Measurements from ENCODE around the gene SND1. TPM values are rescaled to one million over a fixed set of nuclear protein-coding genes. Genes with fewer than 3 reads are reported as not detected.
A peak's percentile ranks its signal among the peaks of the same experiment; 100 is the strongest.

Gene SND1
- total RNA-seq, 1 donor from 2014 or later, result 165 TPM

DNA sequence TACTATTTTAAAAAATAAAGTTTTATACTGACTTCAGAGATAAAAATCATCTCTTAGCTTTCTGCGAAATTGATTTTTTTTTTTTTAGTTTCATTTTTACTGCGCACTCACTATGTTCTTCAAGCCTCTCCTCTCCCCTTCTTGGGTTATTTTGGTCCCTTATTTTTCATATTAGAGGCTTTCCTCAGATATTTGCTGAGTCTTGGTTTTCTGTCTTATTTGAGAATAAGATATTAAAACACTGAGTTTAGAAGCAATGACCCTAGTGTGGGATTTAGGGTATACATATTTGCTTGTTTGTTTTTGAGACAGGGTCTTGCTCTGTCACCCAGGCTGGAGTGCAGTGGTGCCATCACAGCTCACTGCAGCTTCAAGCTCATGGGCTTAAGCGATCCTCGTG lies 59.9 kb downstream of the SND1 start:
- DNase-seq, result no peak
- TF ChIP-seq, protein P1, sequence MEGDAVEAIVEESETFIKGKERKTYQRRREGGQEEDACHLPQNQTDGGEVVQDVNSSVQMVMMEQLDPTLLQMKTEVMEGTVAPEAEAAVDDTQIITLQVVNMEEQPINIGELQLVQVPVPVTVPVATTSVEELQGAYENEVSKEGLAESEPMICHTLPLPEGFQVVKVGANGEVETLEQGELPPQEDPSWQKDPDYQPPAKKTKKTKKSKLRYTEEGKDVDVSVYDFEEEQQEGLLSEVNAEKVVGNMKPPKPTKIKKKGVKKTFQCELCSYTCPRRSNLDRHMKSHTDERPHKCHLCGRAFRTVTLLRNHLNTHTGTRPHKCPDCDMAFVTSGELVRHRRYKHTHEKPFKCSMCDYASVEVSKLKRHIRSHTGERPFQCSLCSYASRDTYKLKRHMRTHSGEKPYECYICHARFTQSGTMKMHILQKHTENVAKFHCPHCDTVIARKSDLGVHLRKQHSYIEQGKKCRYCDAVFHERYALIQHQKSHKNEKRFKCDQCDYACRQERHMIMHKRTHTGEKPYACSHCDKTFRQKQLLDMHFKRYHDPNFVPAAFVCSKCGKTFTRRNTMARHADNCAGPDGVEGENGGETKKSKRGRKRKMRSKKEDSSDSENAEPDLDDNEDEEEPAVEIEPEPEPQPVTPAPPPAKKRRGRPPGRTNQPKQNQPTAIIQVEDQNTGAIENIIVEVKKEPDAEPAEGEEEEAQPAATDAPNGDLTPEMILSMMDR (IDR thresholded peaks at IDR 0.05; ENCODE audit: partially characterized antibody, unreplicated experiment), result no peak
- Mint-ChIP-seq H3K4me3 (ENCODE audit: unreplicated experiment) (no peak overlapping the region), H3K27me3 (ENCODE audit: unreplicated experiment) (peaks cover 4% of the 10 kb centered on the region), H3K36me3 (ENCODE audit: unreplicated experiment) (peaks cover 11% of the 10 kb centered on the region), H3K9me3 (ENCODE audit: unreplicated experiment) (no peaks in the 10 kb centered on the region), H3K27ac (ENCODE audit: unreplicated experiment) (no peak overlapping the region), H3K4me1 (ENCODE audit: low read depth, unreplicated experiment) (peaks cover 8% of the 10 kb centered on the region)

DNA sequence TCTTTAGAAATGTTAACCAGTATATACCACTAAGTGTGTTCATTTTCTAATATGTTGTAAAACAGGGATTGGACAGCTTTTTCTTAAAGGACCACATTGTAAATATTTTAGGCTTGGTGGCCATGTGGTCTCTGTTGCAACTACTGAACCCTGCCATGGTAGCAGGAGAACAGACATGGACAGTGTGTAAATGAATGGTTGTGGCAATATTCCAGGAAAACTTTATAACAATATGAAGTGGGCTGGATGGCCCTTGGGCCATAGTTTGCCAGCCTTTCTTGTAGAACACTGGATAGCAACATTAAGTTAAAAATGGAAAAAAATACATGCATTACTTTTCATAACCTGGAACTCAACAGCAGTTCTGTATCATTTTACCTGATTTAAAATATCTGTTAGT lies 61.0 kb downstream of the SND1 start:
- DNase-seq, result no peak
- no peaks in the 10 kb centered on the region for H3K9me3 Mint-ChIP-seq (ENCODE audit: unreplicated experiment)
- peaks cover 4% of the 10 kb centered on the region for H3K27me3 Mint-ChIP-seq (ENCODE audit: unreplicated experiment)
- H3K36me3 Mint-ChIP-seq (ENCODE audit: unreplicated experiment), result peaks cover 11% of the 10 kb centered on the region
- H3K4me1 Mint-ChIP-seq (ENCODE audit: low read depth, unreplicated experiment), result peaks cover 10% of the 10 kb centered on the region
- no peak overlapping the region for H3K4me3 Mint-ChIP-seq (ENCODE audit: unreplicated experiment)
- TF ChIP-seq, protein P1 (IDR thresholded peaks at IDR 0.05; ENCODE audit: partially characterized antibody, unreplicated experiment), result no peak
- H3K27ac Mint-ChIP-seq (ENCODE audit: unreplicated experiment), result no peak overlapping the region

GRCh38 chr7:127713758-127714157 lies 61.8 kb downstream of the SND1 start:
- no peaks in the 10 kb centered on the region for H3K9me3 Mint-ChIP-seq (ENCODE audit: unreplicated experiment)
- H3K27me3 Mint-ChIP-seq (ENCODE audit: unreplicated experiment), result peaks cover 3% of the 10 kb centered on the region
- H3K4me1 Mint-ChIP-seq (ENCODE audit: low read depth, unreplicated experiment), result peaks cover 12% of the 10 kb centered on the region
- peaks cover 11% of the 10 kb centered on the region for H3K36me3 Mint-ChIP-seq (ENCODE audit: unreplicated experiment)
- peak overlapping the region; percentile 49 for H3K27ac Mint-ChIP-seq (ENCODE audit: unreplicated experiment)
- H3K4me3 Mint-ChIP-seq (ENCODE audit: unreplicated experiment), result no peak overlapping the region
- TF ChIP-seq, protein P1 (IDR thresholded peaks at IDR 0.05; ENCODE audit: partially characterized antibody, unreplicated experiment), result no peak
- peak; percentile 38 for DNase-seq

DNA sequence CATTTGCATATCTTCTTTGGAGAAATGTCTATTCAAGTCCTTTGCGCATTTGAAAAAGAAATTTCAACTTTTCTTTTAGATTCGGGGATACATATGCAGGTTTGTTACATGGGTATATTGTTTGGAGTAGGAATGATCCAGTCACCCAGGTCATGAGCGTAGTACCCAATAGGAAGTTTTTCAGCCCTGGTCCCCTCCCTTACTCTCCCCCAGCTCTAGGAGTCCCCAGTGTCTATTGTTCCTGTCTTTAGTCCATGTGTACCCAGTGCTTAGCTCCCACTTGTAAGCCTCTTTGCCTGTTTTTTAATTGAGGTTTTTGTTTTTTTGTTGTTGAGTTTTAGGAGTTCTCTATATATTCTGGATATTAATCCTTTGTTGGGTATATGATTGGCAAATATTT lies 63.3 kb downstream of the SND1 start:
- peaks cover 12% of the 10 kb centered on the region for H3K4me1 Mint-ChIP-seq (ENCODE audit: low read depth, unreplicated experiment)
- H3K4me3 Mint-ChIP-seq (ENCODE audit: unreplicated experiment), result no peak overlapping the region
- TF ChIP-seq, protein P1 (IDR thresholded peaks at IDR 0.05; ENCODE audit: partially characterized antibody, unreplicated experiment), result no peak
- DNase-seq, result no peak
- H3K9me3 Mint-ChIP-seq (ENCODE audit: unreplicated experiment), result no peaks in the 10 kb centered on the region
- peaks cover 11% of the 10 kb centered on the region for H3K36me3 Mint-ChIP-seq (ENCODE audit: unreplicated experiment)
- no peak overlapping the region for H3K27ac Mint-ChIP-seq (ENCODE audit: unreplicated experiment)
- H3K27me3 Mint-ChIP-seq (ENCODE audit: unreplicated experiment), result peaks cover 3% of the 10 kb centered on the region

DNA sequence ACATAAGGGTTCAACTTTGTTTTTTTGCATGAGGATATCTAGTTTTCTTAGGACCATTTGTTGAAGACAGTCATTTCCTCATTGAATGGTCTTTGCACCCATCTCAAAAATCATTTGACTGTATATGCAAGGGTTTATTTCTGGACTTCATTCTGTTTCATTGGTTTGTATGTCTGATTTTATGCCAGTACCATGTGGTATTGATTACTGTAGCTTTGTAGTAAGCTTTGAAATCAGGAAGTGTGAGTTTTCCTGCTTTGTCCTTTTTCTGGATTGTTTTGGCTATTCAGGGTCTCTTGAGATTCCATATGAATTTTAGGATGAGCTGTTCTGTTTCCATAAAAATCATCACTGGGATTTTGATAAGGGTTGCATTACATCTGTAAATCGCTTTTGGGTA lies 63.9 kb downstream of the SND1 start:
- TF ChIP-seq, protein P1 (IDR thresholded peaks at IDR 0.05; ENCODE audit: partially characterized antibody, unreplicated experiment), result no peak
- Mint-ChIP-seq H3K9me3 (ENCODE audit: unreplicated experiment) (no peaks in the 10 kb centered on the region), H3K27me3 (ENCODE audit: unreplicated experiment) (peaks cover 3% of the 10 kb centered on the region), H3K27ac (ENCODE audit: unreplicated experiment) (no peak overlapping the region), H3K4me1 (ENCODE audit: low read depth, unreplicated experiment) (peaks cover 12% of the 10 kb centered on the region), H3K4me3 (ENCODE audit: unreplicated experiment) (no peak overlapping the region), H3K36me3 (ENCODE audit: unreplicated experiment) (peaks cover 11% of the 10 kb centered on the region)
- DNase-seq, result no peak
